ENCODE results near the gene ELOVL7.
"Not testable (repeated sequence)": the region's sequence is repeated elsewhere in the genome, so short reads cannot be mapped to it uniquely, and the experiment has no call there.

Gene ELOVL7

GRCh38 chr5:60802226-60802625 lies 41.8 kb downstream of the ELOVL7 start:
- Histone ChIP-seq H3K27me3 (ENCODE audit: insufficient read depth, poor library complexity, severe bottlenecking) (no peaks in the 10 kb centered on the region), H3K4me3 (replicated peaks; ENCODE audit: insufficient read depth, low read length) (no peak overlapping the region), H3K27ac (replicated peaks) (no peak overlapping the region)
- TF ChIP-seq REST (IDR thresholded peaks at IDR 0.05; ENCODE audit: insufficient replicate concordance, low read depth) (no peak), POLR2AphosphoS5 (IDR thresholded peaks at IDR 0.05; ENCODE audit: low read depth) (no peak), SPI1 (IDR thresholded peaks at IDR 0.05; ENCODE audit: borderline replicate concordance, low read depth) (no peak), CTCF (IDR thresholded peaks at IDR 0.05; ENCODE audit: insufficient read depth, low read length) (no peak), GABPA (IDR thresholded peaks at IDR 0.05; ENCODE audit: low read depth) (no peak)
- no peak for DNase-seq (ENCODE audit: low read depth in 1 of 2, low spot score in 1 of 2)

- Histone ChIP-seq H3K27me3 (ENCODE audit: insufficient read depth, poor library complexity, severe bottlenecking) (no peaks in the 10 kb centered on the region), H3K4me3 (replicated peaks; ENCODE audit: insufficient read depth, low read length) (no peak overlapping the region), H3K27ac (replicated peaks) (no peak overlapping the region)
- TF ChIP-seq GABPA (IDR thresholded peaks at IDR 0.05; ENCODE audit: low read depth), result no peak
- TF ChIP-seq CTCF (IDR thresholded peaks at IDR 0.05; ENCODE audit: insufficient read depth, low read length), result no peak
- TF ChIP-seq REST (IDR thresholded peaks at IDR 0.05; ENCODE audit: insufficient replicate concordance, low read depth), result no peak
- no peak for TF ChIP-seq SPI1 (IDR thresholded peaks at IDR 0.05; ENCODE audit: borderline replicate concordance, low read depth)
- no peak for TF ChIP-seq POLR2AphosphoS5 (IDR thresholded peaks at IDR 0.05; ENCODE audit: low read depth)
- DNase-seq (ENCODE audit: low read depth in 1 of 2, low spot score in 1 of 2), result no peak
These were observed 46.5 kb downstream of the ELOVL7 start for GRCh38 chr5:60797482-60798153.

DNA sequence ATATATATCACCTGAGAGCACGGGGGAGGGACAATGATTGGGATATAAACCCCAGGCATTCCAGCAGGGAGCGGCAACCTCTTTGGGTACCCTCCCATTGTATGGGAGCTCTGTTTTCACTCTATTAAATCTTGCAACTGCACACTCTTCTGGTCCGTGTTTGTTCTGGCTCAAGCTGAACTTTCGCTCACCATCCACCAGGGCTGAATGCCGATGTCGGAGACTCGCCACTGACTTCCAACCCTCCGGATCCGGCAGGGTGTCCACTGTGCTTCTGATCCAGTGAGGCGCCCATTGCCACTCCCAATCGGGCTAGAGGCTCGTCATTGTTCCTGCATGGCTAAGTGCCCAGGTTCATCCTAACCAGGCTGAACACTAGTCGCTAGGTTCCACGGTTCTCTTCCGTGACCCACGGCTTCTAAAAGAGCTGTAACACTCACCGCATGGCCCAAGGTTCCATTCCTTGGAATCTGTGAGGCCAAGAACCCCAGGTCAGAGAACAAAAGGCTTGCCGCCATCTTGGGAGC lies 48.6 kb downstream of the ELOVL7 start:
- H3K27me3 ChIP-seq (ENCODE audit: insufficient read depth, poor library complexity, severe bottlenecking); DNase-seq (ENCODE audit: low read depth in 1 of 2, low spot score in 1 of 2); H3K4me3 ChIP-seq (replicated peaks; ENCODE audit: insufficient read depth, low read length); H3K27ac ChIP-seq (replicated peaks): not testable (repeated sequence)

GRCh38 chr5:60794691-60795090 lies 49.4 kb downstream of the ELOVL7 start:
- Histone ChIP-seq H3K4me3 (replicated peaks; ENCODE audit: insufficient read depth, low read length) (no peak overlapping the region), H3K27me3 (ENCODE audit: insufficient read depth, poor library complexity, severe bottlenecking) (no peaks in the 10 kb centered on the region), H3K27ac (replicated peaks) (no peak overlapping the region)
- DNase-seq (ENCODE audit: low read depth in 1 of 2, low spot score in 1 of 2), result no peak
- TF ChIP-seq GABPA (IDR thresholded peaks at IDR 0.05; ENCODE audit: low read depth) (no peak), POLR2AphosphoS5 (IDR thresholded peaks at IDR 0.05; ENCODE audit: low read depth) (no peak), CTCF (IDR thresholded peaks at IDR 0.05; ENCODE audit: insufficient read depth, low read length) (no peak), REST (IDR thresholded peaks at IDR 0.05; ENCODE audit: insufficient replicate concordance, low read depth) (no peak), SPI1 (IDR thresholded peaks at IDR 0.05; ENCODE audit: borderline replicate concordance, low read depth) (no peak)
